ENCODE results near the gene KLF16.

KLF16 gene

GRCh38 chr19:1855040-1855827, 8.1 kb downstream of the KLF16 start:
- peak; percentile 53 to 54 for DNase-seq (ENCODE audit: low read depth in 2 of 2)

GRCh38 chr19:1854542-1855039, 8.8 kb downstream of the KLF16 start:
- DNase-seq (ENCODE audit: low read depth in 2 of 2) = no peak

GRCh38 chr19:1854039-1854541, 9.3 kb downstream of the KLF16 start:
- DNase-seq (ENCODE audit: low read depth in 2 of 2) = no peak

- DNase-seq (ENCODE audit: low read depth in 2 of 2) = peak; percentile 54 to 62
These were observed 9.9 kb downstream of the KLF16 start for GRCh38 chr19:1853295-1854038.

- DNase-seq (ENCODE audit: low read depth in 2 of 2) = no peak
These were observed 10.7 kb downstream of the KLF16 start for GRCh38 chr19:1852581-1853128.

- DNase-seq (ENCODE audit: low read depth in 2 of 2) = no peak
These were observed 11.5 kb downstream of the KLF16 start for GRCh38 chr19:1851654-1852580.

- no peak for DNase-seq (ENCODE audit: low read depth in 2 of 2)
These were observed 12.3 kb downstream of the KLF16 start for GRCh38 chr19:1850809-1851653.

GRCh38 chr19:1849886-1850398, 13.4 kb downstream of the KLF16 start:
- no peak for DNase-seq (ENCODE audit: low read depth in 2 of 2)

GRCh38 chr19:1849132-1849474, 14.3 kb downstream of the KLF16 start:
- no peak for DNase-seq (ENCODE audit: low read depth in 2 of 2)

GRCh38 chr19:1848399-1849131, 14.8 kb downstream of the KLF16 start, which contains the start of gene REXO1:
Gene REXO1 (minus strand): TSS chr19:1848483. CDS start chr19:1848358, 125 bp downstream.
- DNase-seq (ENCODE audit: low read depth in 2 of 2) = peak; percentile 93 to 98

GRCh38 chr19:1847684-1848398, 15.5 kb downstream of the KLF16 start:
- DNase-seq (ENCODE audit: low read depth in 2 of 2) = no peak

- no peak for DNase-seq (ENCODE audit: low read depth in 2 of 2)
These were observed 16.1 kb downstream of the KLF16 start for GRCh38 chr19:1847348-1847683.

GRCh38 chr19:1846517-1847204, 16.7 kb downstream of the KLF16 start:
- DNase-seq (ENCODE audit: low read depth in 2 of 2) = no peak

GRCh38 chr19:1845642-1846041, 17.7 kb downstream of the KLF16 start:
- no peak for DNase-seq (ENCODE audit: low read depth in 2 of 2)

- no peak for DNase-seq (ENCODE audit: low read depth in 2 of 2)
These were observed 18.3 kb downstream of the KLF16 start for GRCh38 chr19:1845125-1845515.

GRCh38 chr19:1844513-1845124, 18.8 kb downstream of the KLF16 start:
- no peak for DNase-seq (ENCODE audit: low read depth in 2 of 2)

- no peak for DNase-seq (ENCODE audit: low read depth in 2 of 2)
These were observed 19.6 kb downstream of the KLF16 start for GRCh38 chr19:1843646-1844394.
